HEK293 (cell line): ENCODE data around the gene UGCG.

Source experiments
- CTCF ChIA-PET: fragments of 350-600 bp; formaldehyde crosslinking; extraction: SDS; loops from one replicate; lab custom pipeline; 2021; ENCODE audit warnings: antibody characterized with exemption; lab: Yijun Ruan, JAX
- POLR2A ChIA-PET: fragments of 300-600 bp; formaldehyde crosslinking; extraction: SDS; loops from one replicate; lab custom pipeline; 2020; ENCODE audit warnings: antibody characterized with exemption, inconsistent platforms; lab: Yijun Ruan, JAX
- H3K27ac ChIP-seq: fragments of 200-500 bp; sonication (Bioruptor generic); 2 replicates; pipeline ENCODE4 v1.5.1; 2014; ENCODE audit warnings: low read depth, low read length, control low read depth, inconsistent platforms; ENCODE audit errors: extremely low read depth
- H3K36me3 ChIP-seq, 2 experiments: fragments of 200-500 bp in 1 of 2; sonication (Bioruptor generic) in 1 of 2; 1 replicate in 1 of 2; 2 replicates in 1 of 2; pipeline ENCODE4 v1.5.1; 2014 to 2017; ENCODE audit warnings: inconsistent platforms in 2 of 2, low read length in 2 of 2; ENCODE audit not compliant: control insufficient read depth in 2 of 2, insufficient read depth in 1 of 2
- H3K4me1 ChIP-seq: fragments of 200-500 bp; sonication (Bioruptor generic); 2 replicates; pipeline ENCODE4 v1.5.1; 2014; ENCODE audit warnings: mild to moderate bottlenecking, low read length, inconsistent platforms; ENCODE audit not compliant: control insufficient read depth, insufficient read depth
- H3K4me3 ChIP-seq: 2 replicates; pipeline ENCODE4 v1.5.1; 2011; ENCODE audit warnings: low read depth, mild to moderate bottlenecking, control low read depth, low read length, moderate library complexity
- H3K9me3 ChIP-seq: fragments of 200-500 bp; sonication (Bioruptor generic); 2 replicates; pipeline ENCODE4 v1.5.1; 2014; ENCODE audit warnings: low read depth, low read length, inconsistent platforms; ENCODE audit not compliant: control insufficient read depth, insufficient read depth
- EGR2 ChIP-seq: fragments of 450-650 bp; formaldehyde crosslinking; IDR thresholded peaks from 2 replicates; pipeline ENCODE4 v1.5.1; 2016; ENCODE audit warnings: low read depth, missing biosample characterization, missing genetic modification characterization
- FEZF1 ChIP-seq: fragments of 450-650 bp; formaldehyde crosslinking; IDR thresholded peaks from 2 replicates; pipeline ENCODE4 v1.5.1; 2016; ENCODE audit warnings: missing biosample characterization, missing genetic modification characterization
- HIC1 ChIP-seq: fragments of 450-650 bp; formaldehyde crosslinking; IDR thresholded peaks from 2 replicates; pipeline ENCODE4 v1.5.1; 2016; ENCODE audit warnings: missing biosample characterization, missing genetic modification characterization
- KLF10 ChIP-seq: fragments of 450-650 bp; IDR thresholded peaks from 2 replicates; pipeline ENCODE4 v1.5.1; 2018; ENCODE audit warnings: missing biosample characterization, mild to moderate bottlenecking, missing genetic modification characterization
- RBAK ChIP-seq: fragments of 450-650 bp; formaldehyde crosslinking; IDR thresholded peaks from 2 replicates; pipeline ENCODE4 v1.5.1; 2016; ENCODE audit warnings: missing biosample characterization, missing genetic modification characterization
- SCRT2 ChIP-seq: fragments of 450-650 bp; formaldehyde crosslinking; IDR thresholded peaks from 2 replicates; pipeline ENCODE4 v1.5.1; 2016; ENCODE audit warnings: missing biosample characterization, missing genetic modification characterization
- SP3 ChIP-seq: fragments of 450-650 bp; formaldehyde crosslinking; IDR thresholded peaks from 2 replicates; pipeline ENCODE4 v1.5.1; 2016; ENCODE audit warnings: missing biosample characterization, missing genetic modification characterization
- WT1 ChIP-seq: fragments of 450-650 bp; formaldehyde crosslinking; IDR thresholded peaks from 2 replicates; pipeline ENCODE4 v1.5.1; 2016; ENCODE audit warnings: missing biosample characterization, missing genetic modification characterization
- YY2 ChIP-seq: fragments of 450-650 bp; formaldehyde crosslinking; IDR thresholded peaks from 2 replicates; pipeline ENCODE4 v1.5.1; 2016; ENCODE audit warnings: missing biosample characterization, missing genetic modification characterization
- ZBTB10 ChIP-seq: fragments of 450-650 bp; formaldehyde crosslinking; IDR thresholded peaks from 2 replicates; pipeline ENCODE4 v1.5.1; 2016; ENCODE audit warnings: missing biosample characterization, missing genetic modification characterization
- ZBTB21 ChIP-seq: fragments of 450-650 bp; formaldehyde crosslinking; IDR thresholded peaks from 2 replicates; pipeline ENCODE4 v1.5.1; 2017; ENCODE audit warnings: missing biosample characterization, missing genetic modification characterization
- ZNF138 ChIP-seq: fragments of 450-650 bp; formaldehyde crosslinking; IDR thresholded peaks from 2 replicates; pipeline ENCODE4 v1.5.1; 2016; ENCODE audit warnings: missing biosample characterization, missing genetic modification characterization, borderline replicate concordance
- ZNF175 ChIP-seq: fragments of 450-650 bp; formaldehyde crosslinking; IDR thresholded peaks from 2 replicates; pipeline ENCODE4 v1.5.1; 2016; ENCODE audit warnings: missing biosample characterization, missing genetic modification characterization
- ZNF2 ChIP-seq: fragments of 450-650 bp; formaldehyde crosslinking; IDR thresholded peaks from 2 replicates; pipeline ENCODE4 v1.5.1; 2016; ENCODE audit warnings: missing biosample characterization, missing genetic modification characterization
- ZNF248 ChIP-seq: fragments of 450-650 bp; formaldehyde crosslinking; IDR thresholded peaks from 2 replicates; pipeline ENCODE4 v1.5.1; 2017; ENCODE audit warnings: missing biosample characterization, missing genetic modification characterization
- ZNF473 ChIP-seq: fragments of 450-650 bp; formaldehyde crosslinking; IDR thresholded peaks from 2 replicates; pipeline ENCODE4 v1.5.1; 2017; ENCODE audit warnings: missing biosample characterization, missing genetic modification characterization
- ZNF488 ChIP-seq: fragments of 450-650 bp; formaldehyde crosslinking; IDR thresholded peaks from 2 replicates; pipeline ENCODE4 v1.5.1; 2016; ENCODE audit warnings: missing biosample characterization, missing genetic modification characterization
- ZNF621 ChIP-seq: fragments of 450-650 bp; formaldehyde crosslinking; IDR thresholded peaks from 2 replicates; pipeline ENCODE4 v1.5.1; 2017; ENCODE audit warnings: missing biosample characterization, missing genetic modification characterization
- ZNF629 ChIP-seq: fragments of 450-650 bp; formaldehyde crosslinking; IDR thresholded peaks from 2 replicates; pipeline ENCODE4 v1.5.1; 2017; ENCODE audit warnings: missing biosample characterization, missing genetic modification characterization
- ZNF654 ChIP-seq: fragments of 450-650 bp; formaldehyde crosslinking; IDR thresholded peaks from 2 replicates; pipeline ENCODE4 v1.5.1; 2016; ENCODE audit warnings: low read depth, missing biosample characterization, missing genetic modification characterization
- ZNF776 ChIP-seq: fragments of 450-650 bp; formaldehyde crosslinking; IDR thresholded peaks from 2 replicates; pipeline ENCODE4 v1.5.0; 2017; ENCODE audit warnings: missing biosample characterization, missing genetic modification characterization, borderline replicate concordance
- ZNF843 ChIP-seq: fragments of 450-650 bp; formaldehyde crosslinking; IDR thresholded peaks from 2 replicates; pipeline ENCODE4 v1.5.1; 2016; ENCODE audit warnings: missing biosample characterization, missing genetic modification characterization
- TF ChIP-seq, protein P1 (sequence below): fragments of 450-650 bp; formaldehyde crosslinking; IDR thresholded peaks from 2 replicates; pipeline ENCODE4 v1.5.1; 2016; ENCODE audit warnings: missing biosample characterization, missing genetic modification characterization
- TF ChIP-seq, protein P2 (sequence below): IDR thresholded peaks from 2 replicates; pipeline ENCODE4 v1.6.1; 2011; ENCODE audit warnings: mild to moderate bottlenecking, low read depth, low read length, borderline replicate concordance
- TF ChIP-seq, protein P3 (sequence below): fragments of 450-650 bp; formaldehyde crosslinking; IDR thresholded peaks from 2 replicates; pipeline ENCODE4 v1.5.1; 2016; ENCODE audit warnings: missing biosample characterization, missing genetic modification characterization

Gene UGCG

GRCh38 chr9:111895996-111896941, at the start of gene UGCG:
UGCG (plus strand) TSS chr9:111896814; CDS start chr9:111897216, 402 bp downstream.
- Histone ChIP-seq H3K36me3 (no peaks in the 10 kb centered on the region), H3K4me1 (no peaks in the 10 kb centered on the region; the same call in 1 of the 2 replicates), H3K27ac (peak within 1 kb of the TSS; percentile 78), H3K4me3 (peak within 1 kb of the TSS; percentile 80), H3K9me3 (no peaks in the 10 kb centered on the region)
- POLR2A ChIA-PET, result interaction anchor here (0.6 to 2.3 kb wide), 20 partner anchors 8 to 483 kb away, joined by 3 to 21 read pairs (median 5); partner anchors contain the start of genes HSDL2 and PTBP3
- CTCF ChIA-PET, result interaction anchor here (0.7 to 1.7 kb wide), 4 partner anchors 36 to 178 kb away, joined by 3 to 6 read pairs (median 4); no protein-coding TSS in a partner anchor
- TF ChIP-seq ZNF2 (tag by site-specific recombination) (peak; percentile 87), ZNF488 (tag by site-specific recombination) (no peak), FEZF1 (tag by site-specific recombination) (no peak), ZNF776 (tag by site-specific recombination) (no peak), ZNF654 (tag by site-specific recombination) (no peak), SP3 (tag by site-specific recombination) (peak; percentile 20; the same call in 1 of the 2 replicates), YY2 (no peak), RBAK (tag by site-specific recombination) (no peak), ZNF248 (tag by site-specific recombination) (no peak), ZNF629 (tag by site-specific recombination) (peak; percentile 29; the same call in 1 of the 2 replicates), WT1 (tag by site-specific recombination) (no peak), ZNF621 (tag by site-specific recombination) (no peak), ZNF473 (tag by site-specific recombination) (no peak), ZNF175 (tag by site-specific recombination) (no peak), EGR2 (tag by site-specific recombination) (no peak), ZNF138 (tag by site-specific recombination) (no peak), ZBTB10 (no peak), KLF10 (tag by site-specific recombination) (peak; percentile 48; the same call in 1 of the 2 replicates), SCRT2 (no peak), ZNF843 (tag by site-specific recombination) (0 out of 2 replicates have a peak, but pooled peaks have one; percentile 16), ZBTB21 (tag by site-specific recombination) (no peak), HIC1 (no peak)
- TF ChIP-seq, protein P1, sequence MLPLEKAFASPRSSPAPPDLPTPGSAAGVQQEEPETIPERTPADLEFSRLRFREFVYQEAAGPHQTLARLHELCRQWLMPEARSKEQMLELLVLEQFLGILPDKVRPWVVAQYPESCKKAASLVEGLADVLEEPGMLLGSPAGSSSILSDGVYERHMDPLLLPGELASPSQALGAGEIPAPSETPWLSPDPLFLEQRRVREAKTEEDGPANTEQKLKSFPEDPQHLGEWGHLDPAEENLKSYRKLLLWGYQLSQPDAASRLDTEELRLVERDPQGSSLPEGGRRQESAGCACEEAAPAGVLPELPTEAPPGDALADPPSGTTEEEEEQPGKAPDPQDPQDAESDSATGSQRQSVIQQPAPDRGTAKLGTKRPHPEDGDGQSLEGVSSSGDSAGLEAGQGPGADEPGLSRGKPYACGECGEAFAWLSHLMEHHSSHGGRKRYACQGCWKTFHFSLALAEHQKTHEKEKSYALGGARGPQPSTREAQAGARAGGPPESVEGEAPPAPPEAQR (tag by site-specific recombination), result no peak
- TF ChIP-seq, protein P2, sequence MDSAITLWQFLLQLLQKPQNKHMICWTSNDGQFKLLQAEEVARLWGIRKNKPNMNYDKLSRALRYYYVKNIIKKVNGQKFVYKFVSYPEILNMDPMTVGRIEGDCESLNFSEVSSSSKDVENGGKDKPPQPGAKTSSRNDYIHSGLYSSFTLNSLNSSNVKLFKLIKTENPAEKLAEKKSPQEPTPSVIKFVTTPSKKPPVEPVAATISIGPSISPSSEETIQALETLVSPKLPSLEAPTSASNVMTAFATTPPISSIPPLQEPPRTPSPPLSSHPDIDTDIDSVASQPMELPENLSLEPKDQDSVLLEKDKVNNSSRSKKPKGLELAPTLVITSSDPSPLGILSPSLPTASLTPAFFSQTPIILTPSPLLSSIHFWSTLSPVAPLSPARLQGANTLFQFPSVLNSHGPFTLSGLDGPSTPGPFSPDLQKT, result no peak
- TF ChIP-seq, protein P3, sequence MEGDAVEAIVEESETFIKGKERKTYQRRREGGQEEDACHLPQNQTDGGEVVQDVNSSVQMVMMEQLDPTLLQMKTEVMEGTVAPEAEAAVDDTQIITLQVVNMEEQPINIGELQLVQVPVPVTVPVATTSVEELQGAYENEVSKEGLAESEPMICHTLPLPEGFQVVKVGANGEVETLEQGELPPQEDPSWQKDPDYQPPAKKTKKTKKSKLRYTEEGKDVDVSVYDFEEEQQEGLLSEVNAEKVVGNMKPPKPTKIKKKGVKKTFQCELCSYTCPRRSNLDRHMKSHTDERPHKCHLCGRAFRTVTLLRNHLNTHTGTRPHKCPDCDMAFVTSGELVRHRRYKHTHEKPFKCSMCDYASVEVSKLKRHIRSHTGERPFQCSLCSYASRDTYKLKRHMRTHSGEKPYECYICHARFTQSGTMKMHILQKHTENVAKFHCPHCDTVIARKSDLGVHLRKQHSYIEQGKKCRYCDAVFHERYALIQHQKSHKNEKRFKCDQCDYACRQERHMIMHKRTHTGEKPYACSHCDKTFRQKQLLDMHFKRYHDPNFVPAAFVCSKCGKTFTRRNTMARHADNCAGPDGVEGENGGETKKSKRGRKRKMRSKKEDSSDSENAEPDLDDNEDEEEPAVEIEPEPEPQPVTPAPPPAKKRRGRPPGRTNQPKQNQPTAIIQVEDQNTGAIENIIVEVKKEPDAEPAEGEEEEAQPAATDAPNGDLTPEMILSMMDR (tag by site-specific recombination), result no peak
